HG03175 (cell line): ENCODE results near the gene KANSL1L.
"Not testable (repeated sequence)": the region's sequence is repeated elsewhere in the genome, so short reads cannot be mapped to it uniquely, and the experiment has no call there.

Experiments used
- ATAC-seq: cut with Tn5 transposase; IDR thresholded peaks from one replicate; pipeline ENCODE4 v1.9.1; 2021; ENCODE audit warnings: mild to moderate bottlenecking, moderate library complexity; ENCODE audit not compliant: unreplicated experiment

Gene KANSL1L, protein sequence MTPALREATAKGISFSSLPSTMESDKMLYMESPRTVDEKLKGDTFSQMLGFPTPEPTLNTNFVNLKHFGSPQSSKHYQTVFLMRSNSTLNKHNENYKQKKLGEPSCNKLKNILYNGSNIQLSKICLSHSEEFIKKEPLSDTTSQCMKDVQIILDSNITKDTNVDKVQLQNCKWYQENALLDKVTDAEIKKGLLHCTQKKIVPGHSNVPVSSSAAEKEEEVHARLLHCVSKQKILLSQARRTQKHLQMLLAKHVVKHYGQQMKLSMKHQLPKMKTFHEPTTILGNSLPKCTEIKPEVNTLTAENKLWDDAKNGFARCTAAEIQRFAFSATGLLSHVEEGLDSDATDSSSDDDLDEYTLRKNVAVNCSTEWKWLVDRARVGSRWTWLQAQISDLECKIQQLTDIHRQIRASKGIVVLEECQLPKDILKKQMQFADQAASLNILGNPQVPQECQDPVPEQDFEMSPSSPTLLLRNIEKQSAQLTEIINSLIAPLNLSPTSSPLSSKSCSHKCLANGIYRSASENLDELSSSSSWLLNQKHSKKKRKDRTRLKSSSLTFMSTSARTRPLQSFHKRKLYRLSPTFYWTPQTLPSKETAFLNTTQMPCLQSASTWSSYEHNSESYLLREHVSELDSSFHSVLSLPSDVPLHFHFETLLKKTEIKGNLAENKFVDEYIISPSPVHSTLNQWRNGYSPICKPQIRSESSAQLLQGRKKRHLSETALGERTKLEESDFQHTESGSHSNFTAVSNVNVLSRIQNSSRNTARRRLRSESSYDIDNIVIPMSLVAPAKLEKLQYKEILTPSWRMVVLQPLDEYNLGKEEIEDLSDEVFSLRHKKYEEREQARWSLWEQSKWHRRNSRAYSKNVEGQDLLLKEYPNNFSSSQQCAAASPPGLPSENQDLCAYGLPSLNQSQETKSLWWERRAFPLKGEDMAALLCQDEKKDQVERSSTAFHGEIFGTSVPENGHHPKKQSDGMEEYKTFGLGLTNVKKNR

DNA sequence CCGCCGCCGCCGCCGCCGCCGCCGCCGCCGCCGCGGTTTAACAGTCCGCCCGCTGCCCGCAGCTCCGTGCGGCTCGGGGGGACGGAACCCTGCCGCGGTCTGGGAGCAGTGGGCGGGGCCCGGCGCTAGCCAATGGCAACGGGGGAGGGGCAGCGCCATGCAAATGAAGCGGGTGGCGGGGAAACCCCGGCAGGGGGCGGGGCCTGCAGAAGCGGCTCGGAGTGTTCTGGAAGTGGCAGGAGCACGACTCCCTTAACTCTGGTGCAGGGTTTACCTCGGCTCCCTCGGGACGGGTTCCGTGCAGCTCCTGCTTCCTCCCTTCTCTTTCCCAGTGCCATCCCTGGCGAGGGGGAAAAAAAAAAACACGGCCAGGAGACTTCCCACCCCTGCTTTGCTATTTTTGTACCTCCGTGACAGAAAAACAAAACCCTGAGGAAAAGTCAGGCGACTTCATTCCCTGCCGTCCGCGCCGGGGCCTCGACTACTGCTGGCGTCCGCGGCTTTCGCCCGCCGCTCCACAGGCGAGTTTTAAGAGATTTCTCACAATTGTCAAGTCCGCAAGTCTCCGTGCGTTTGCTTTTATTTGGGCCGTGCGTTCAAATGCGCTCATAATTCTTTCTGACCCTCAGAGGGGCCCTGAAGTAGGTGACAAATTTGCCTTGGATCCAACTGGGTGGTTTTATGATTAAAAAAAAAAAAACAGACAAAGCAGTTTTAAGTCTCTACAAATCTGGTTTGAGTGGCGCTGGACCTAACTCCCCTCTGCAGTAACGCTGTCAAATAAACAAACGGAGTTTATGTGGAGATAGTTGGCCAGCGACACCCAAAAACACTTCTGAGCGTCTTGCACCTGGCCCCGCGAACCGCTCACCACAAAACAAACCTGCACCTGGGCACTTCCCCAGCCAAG is at the start of gene KANSL1L:
Gene KANSL1L, minus strand, starts transcription at position 101 of the 910 bp plus-strand sequence. CDS start 16,827 bp downstream, outside the sequence.
- ATAC-seq: peak; percentile 71

GRCh38 chr2:210215120-210215519 is 43.9 kb upstream of the KANSL1L start:
- no peak for ATAC-seq

GRCh38 chr2:210210185-210210584 is 39.0 kb upstream of the KANSL1L start:
- ATAC-seq: no peak

DNA sequence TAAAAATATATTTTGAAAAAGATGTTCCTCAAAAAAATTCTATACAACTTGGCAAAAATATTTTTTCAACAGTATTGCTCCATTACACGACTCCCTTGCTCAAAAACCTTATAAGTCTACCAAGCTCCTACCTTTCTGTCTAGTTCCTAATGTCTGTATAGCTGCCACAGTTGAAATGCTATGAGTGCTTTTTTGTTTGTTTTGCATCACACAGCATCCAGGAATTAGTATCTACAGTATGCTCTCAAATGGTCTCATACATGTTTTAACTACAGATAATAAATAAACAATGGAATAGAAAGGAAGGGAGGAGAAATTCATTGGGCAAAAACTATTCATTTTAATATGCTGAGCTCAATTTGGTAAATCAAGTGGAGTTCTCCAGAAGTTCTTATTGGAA is 36.7 kb upstream of the KANSL1L start:
- ATAC-seq: no peak

GRCh38 chr2:210203558-210203957 is 32.3 kb upstream of the KANSL1L start:
- no peak for ATAC-seq

GRCh38 chr2:210203147-210203546 is 31.9 kb upstream of the KANSL1L start:
- no peak for ATAC-seq

DNA sequence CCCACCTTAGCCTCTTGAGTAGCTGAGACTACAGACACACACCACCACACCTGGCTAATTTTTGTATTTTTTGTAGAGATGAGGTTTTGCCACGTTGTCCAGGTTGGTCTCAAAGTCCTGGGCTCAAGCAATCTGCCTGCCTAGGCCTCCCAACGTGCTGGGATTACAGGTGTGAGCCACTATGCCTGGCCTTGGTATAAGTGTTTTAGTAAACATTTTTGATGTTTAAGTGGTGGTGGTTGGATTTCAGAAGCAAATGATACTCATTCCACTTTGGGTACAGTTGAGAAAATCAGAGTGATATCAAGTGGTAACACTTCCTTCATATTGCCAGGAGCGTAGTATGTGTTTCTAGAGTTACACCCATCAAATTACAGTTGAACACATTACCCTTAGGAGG is 28.6 kb upstream of the KANSL1L start:
- no peak for ATAC-seq

DNA sequence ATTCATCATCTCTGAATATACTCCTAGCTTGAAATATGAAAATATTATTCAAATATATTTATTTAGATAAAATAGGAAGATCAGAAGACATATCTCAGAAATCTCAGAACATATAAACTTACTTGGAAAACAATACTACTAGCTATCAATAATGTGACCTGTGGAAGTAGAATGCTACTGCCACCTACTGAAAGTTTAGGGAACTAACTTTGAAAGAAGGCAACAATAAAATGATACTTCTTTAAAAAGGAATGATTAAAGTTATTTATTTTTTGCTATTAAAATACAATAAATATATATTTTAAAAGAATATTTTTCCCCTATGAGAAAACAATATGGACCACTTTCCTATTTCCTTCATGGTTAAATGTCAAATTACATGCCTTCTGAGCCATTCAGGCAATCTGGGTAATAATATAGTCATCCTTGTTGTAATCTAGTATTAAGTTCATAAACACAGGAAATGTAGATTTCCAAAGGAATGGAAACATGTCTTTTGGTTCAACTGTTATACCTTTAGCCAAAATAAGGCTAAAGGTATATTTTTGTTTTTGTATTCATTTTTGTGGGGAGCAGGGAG is 28.1 kb upstream of the KANSL1L start:
- peak; percentile 69 for ATAC-seq

- ATAC-seq: no peak
Observed at GRCh38 chr2:210198326-210198725, 27.1 kb upstream of the KANSL1L start.

- ATAC-seq: no peak
Observed at GRCh38 chr2:210197720-210198119, 26.5 kb upstream of the KANSL1L start.

- peak; percentile 40 for ATAC-seq
Observed at GRCh38 chr2:210195101-210195852, 24.1 kb upstream of the KANSL1L start.

- peak; percentile 41 for ATAC-seq
Observed at GRCh38 chr2:210190345-210190744, 19.1 kb upstream of the KANSL1L start.

DNA sequence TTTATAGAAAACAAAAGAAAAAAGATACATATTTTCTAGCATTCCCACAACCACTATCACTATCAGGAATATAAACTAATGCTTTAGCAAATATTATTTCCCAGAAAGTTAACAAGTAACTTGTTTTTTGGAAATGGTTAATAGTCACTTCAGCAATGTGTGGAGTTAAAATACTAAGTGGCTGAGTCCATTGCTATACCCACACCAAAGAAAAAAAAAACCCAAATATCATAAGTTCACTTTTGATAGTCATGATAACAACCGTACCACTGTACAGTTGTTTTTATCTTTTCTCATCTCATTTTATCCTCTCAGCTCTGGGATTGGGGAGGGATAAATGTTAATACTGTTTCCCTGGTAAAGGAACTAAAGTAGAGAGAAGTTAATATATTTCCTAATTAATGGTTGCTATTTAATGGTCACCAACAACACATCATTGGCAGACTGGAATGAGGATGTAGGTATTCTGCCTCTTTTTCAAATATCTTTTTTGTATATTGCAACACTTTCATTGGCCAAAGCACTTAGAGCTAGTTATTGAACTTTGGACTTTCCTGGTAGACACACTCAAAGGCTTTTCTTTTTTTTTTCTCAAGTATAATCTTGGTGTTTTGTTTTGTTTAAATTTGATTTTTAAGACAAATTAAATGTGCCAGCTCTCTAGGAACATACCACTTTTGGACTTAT is 18.4 kb upstream of the KANSL1L start:
- ATAC-seq: peak; percentile 80

GRCh38 chr2:210188755-210189154 is 17.5 kb upstream of the KANSL1L start:
- no peak for ATAC-seq

DNA sequence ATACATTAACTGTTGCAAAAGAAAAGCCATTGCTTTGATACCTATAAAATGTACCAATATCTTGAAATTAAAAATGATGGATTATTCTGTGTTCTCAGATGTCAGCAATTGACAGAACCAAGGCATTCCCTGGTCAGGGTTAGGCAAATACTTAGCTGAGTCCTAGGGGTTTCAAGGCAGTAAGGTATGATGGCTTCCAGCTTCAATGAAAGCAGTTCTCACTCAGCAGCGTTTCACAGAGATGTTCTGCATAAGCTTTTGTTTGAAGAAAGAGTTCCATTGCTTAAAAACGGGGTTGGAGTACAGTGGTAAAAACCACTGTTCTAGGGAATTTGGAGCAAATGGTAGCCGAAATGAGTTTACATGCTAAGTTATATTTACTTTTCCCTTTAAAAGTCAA is 17.0 kb upstream of the KANSL1L start:
- no peak for ATAC-seq

- ATAC-seq: not testable (repeated sequence)
Observed at GRCh38 chr2:210183936-210184335, 12.7 kb upstream of the KANSL1L start.

DNA sequence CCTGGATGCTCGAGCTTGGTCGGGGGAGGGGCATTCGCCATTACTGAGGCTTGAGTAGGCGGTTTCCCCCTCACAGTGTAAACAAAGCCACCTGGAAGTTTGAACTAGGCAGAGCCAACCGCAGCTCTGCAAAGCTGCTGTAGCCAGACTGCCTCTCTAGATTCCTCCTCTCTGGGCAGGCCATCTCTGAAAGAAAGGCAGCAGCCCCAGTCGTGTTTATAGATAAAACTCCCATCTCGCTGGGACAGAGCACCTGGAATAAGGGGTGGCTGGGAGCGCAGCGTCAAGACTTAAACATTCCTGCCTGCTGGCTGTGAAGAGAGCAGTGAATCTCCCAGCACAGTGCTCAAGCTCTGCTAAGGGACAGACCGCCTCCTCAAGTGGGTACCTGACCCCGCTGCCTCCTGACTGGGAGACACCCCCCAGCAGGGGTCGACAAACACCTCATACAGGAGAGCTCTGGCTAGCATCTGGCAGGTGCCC is 10.4 kb upstream of the KANSL1L start:
- not testable (repeated sequence) for ATAC-seq

DNA sequence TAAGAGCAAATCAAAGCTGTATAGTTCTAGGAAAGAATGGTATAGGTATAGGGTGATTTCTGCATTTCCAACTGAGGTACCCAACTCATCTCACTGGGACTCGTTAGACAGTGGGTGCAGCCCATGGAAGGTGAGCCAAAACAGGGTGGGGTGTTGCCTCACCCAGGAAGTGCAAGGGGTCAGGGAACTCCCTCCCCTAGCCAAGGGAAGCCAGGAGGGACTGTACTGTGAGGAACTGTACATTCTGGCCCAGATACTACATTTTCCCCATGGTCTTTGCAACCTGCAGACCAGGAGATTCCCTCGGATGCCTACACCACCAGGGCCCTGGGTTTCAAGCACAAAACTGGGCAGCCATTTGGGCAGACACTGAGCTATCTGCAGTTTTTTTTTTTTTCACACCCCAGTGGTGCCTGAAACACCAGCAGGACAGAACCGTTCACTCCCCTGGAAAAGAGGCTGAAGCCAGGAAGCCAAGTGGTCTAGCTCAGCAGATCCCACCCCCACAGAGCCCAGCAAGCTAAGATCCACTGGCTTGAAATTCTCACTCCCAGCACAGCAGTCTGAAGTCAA is 9.9 kb upstream of the KANSL1L start:
- ATAC-seq: not testable (repeated sequence)
